ENCODE results near the gene MAGEB3. TPM values are rescaled to one million over a fixed set of nuclear protein-coding genes. Genes with fewer than 3 reads are reported as not detected.

MAGEB3 gene
- total RNA-seq, 1 donor from 2014 or later = not detected

GRCh38 chrX:30283456-30284200, 53.2 kb downstream of the MAGEB3 start:
- Mint-ChIP-seq H3K4me3 (ENCODE audit: unreplicated experiment) (no peak overlapping the region), H3K27me3 (ENCODE audit: unreplicated experiment) (no peaks in the 10 kb centered on the region), H3K36me3 (ENCODE audit: low read depth, unreplicated experiment) (no peaks in the 10 kb centered on the region), H3K27ac (ENCODE audit: unreplicated experiment) (no peak overlapping the region), H3K9me3 (ENCODE audit: unreplicated experiment) (no peaks in the 10 kb centered on the region), H3K4me1 (ENCODE audit: unreplicated experiment) (no peaks in the 10 kb centered on the region)
- DNase-seq (ENCODE audit: low spot score) = no peak
- TF ChIP-seq, protein P1, sequence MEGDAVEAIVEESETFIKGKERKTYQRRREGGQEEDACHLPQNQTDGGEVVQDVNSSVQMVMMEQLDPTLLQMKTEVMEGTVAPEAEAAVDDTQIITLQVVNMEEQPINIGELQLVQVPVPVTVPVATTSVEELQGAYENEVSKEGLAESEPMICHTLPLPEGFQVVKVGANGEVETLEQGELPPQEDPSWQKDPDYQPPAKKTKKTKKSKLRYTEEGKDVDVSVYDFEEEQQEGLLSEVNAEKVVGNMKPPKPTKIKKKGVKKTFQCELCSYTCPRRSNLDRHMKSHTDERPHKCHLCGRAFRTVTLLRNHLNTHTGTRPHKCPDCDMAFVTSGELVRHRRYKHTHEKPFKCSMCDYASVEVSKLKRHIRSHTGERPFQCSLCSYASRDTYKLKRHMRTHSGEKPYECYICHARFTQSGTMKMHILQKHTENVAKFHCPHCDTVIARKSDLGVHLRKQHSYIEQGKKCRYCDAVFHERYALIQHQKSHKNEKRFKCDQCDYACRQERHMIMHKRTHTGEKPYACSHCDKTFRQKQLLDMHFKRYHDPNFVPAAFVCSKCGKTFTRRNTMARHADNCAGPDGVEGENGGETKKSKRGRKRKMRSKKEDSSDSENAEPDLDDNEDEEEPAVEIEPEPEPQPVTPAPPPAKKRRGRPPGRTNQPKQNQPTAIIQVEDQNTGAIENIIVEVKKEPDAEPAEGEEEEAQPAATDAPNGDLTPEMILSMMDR (IDR thresholded peaks at IDR 0.05; ENCODE audit: unreplicated experiment) = no peak

Other genes with a start within 250 kb of the MAGEB3 start
- gene MAGEB2, start 15.1 kb upstream of the MAGEB3 start, total RNA-seq (ENCODE audit: unreplicated experiment) = not detected
- gene MAGEB4, start 11.3 kb downstream of the MAGEB3 start, total RNA-seq (ENCODE audit: unreplicated experiment) = not detected
- gene MAGEB1, start 16.5 kb downstream of the MAGEB3 start, total RNA-seq (ENCODE audit: unreplicated experiment) = not detected
- gene NR0B1, start 78.7 kb downstream of the MAGEB3 start, total RNA-seq (ENCODE audit: unreplicated experiment) = not detected